HepG2 (cell line): Measurements from ENCODE around the gene ZDHHC18.

ENCODE experiments used
- CSRNP2 ChIP-seq: sonication (generic); formaldehyde crosslinking; conservative IDR thresholded peaks from 2 replicates; pipeline ENCODE4 v1.8.0; 2022; ENCODE audit warnings: low read depth, missing genetic modification reagents
- CTCF ChIP-seq: sonication (generic); formaldehyde crosslinking; IDR thresholded peaks from 2 replicates; pipeline ENCODE4 v1.5.0; 2020; ENCODE audit warnings: mild to moderate bottlenecking, missing genetic modification reagents, moderate library complexity
- EED ChIP-seq: sonication (generic); formaldehyde crosslinking; IDR thresholded peaks from 2 replicates; pipeline ENCODE4 v1.5.0; 2020; ENCODE audit warnings: mild to moderate bottlenecking, missing genetic modification reagents
- FOXK1 ChIP-seq: sonication (generic); formaldehyde crosslinking; IDR thresholded peaks from 2 replicates; pipeline ENCODE4 v1.4.0; 2020; ENCODE audit warnings: low read depth, missing genetic modification reagents, borderline replicate concordance
- GABPA ChIP-seq, 2 experiments: IDR thresholded peaks; 2 replicates each; pipeline ENCODE4 v1.6.1; 2011 to 2016; ENCODE audit warnings: low read depth in 2 of 2, low read length in 1 of 2, missing biosample characterization in 1 of 2, missing genetic modification characterization in 1 of 2
- NRL ChIP-seq: sonication (generic); formaldehyde crosslinking; IDR thresholded peaks from 2 replicates; pipeline ENCODE4 v1.5.0; 2020; ENCODE audit warnings: missing genetic modification reagents, mild to moderate bottlenecking, moderate library complexity, borderline replicate concordance
- USF2 ChIP-seq, 2 experiments: sonication (generic) in 1 of 2; formaldehyde crosslinking in 1 of 2; IDR thresholded peaks; 2 replicates each; pipeline versions ENCODE4 v1.5.1 to v1.6.1; 2011 to 2020; ENCODE audit warnings: borderline replicate concordance in 1 of 2, low read depth in 1 of 2, low read length in 1 of 2, mild to moderate bottlenecking in 1 of 2, missing genetic modification reagents in 1 of 2, moderate library complexity in 1 of 2
- ZNF589 ChIP-seq: sonication (generic); formaldehyde crosslinking; conservative IDR thresholded peaks from 2 replicates; pipeline ENCODE4 v1.8.0; 2022; ENCODE audit warnings: mild to moderate bottlenecking, moderate library complexity, missing genetic modification reagents
- TF ChIP-seq, protein P1 (sequence below): sonication (generic); formaldehyde crosslinking; IDR thresholded peaks from 2 replicates; pipeline ENCODE4 v1.4.0; 2020; ENCODE audit warnings: missing genetic modification reagents

GRCh38 chr1:26848941-26849774, 22.7 kb downstream of the ZDHHC18 start:
- no peak for TF ChIP-seq ZNF589 (CRISPR knock-in tag)
- TF ChIP-seq CTCF (CRISPR knock-in tag), result no peak
- no peak for TF ChIP-seq EED (CRISPR knock-in tag)
- TF ChIP-seq NRL (CRISPR knock-in tag), result no peak
- TF ChIP-seq, protein P1, sequence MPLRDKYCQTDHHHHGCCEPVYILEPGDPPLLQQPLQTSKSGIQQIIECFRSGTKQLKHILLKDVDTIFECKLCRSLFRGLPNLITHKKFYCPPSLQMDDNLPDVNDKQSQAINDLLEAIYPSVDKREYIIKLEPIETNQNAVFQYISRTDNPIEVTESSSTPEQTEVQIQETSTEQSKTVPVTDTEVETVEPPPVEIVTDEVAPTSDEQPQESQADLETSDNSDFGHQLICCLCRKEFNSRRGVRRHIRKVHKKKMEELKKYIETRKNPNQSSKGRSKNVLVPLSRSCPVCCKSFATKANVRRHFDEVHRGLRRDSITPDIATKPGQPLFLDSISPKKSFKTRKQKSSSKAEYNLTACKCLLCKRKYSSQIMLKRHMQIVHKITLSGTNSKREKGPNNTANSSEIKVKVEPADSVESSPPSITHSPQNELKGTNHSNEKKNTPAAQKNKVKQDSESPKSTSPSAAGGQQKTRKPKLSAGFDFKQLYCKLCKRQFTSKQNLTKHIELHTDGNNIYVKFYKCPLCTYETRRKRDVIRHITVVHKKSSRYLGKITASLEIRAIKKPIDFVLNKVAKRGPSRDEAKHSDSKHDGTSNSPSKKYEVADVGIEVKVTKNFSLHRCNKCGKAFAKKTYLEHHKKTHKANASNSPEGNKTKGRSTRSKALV (CRISPR knock-in tag), result no peak
- no peak for TF ChIP-seq USF2 (IDR thresholded peaks at IDR 0.05; ENCODE audit: low read depth, low read length)
- no peak for TF ChIP-seq USF2 (CRISPR knock-in tag; IDR thresholded peaks at IDR 0.05; ENCODE audit: borderline replicate concordance)
- no peak for TF ChIP-seq CSRNP2 (CRISPR knock-in tag)
- no peak for TF ChIP-seq GABPA (IDR thresholded peaks at IDR 0.05; ENCODE audit: low read depth, low read length)
- no peak for TF ChIP-seq GABPA (CRISPR knock-in tag; IDR thresholded peaks at IDR 0.05; ENCODE audit: low read depth)
- no peak for TF ChIP-seq FOXK1 (CRISPR knock-in tag)
